Posterior cingulate gyrus (tissue), 11 donors: ENCODE results near the gene SUB1.
"Not testable (repeated sequence)": the region's sequence is repeated elsewhere in the genome, so short reads cannot be mapped to it uniquely, and the experiment has no call there.

Source experiments
- DNase-seq, 10 donors: peaks; one replicate each; pipeline versions ENCODE4 v3.0.0 to v3.0.0-alpha.2; 2020 to 2021; ENCODE audit warnings: mixed read lengths in 3 of 10
- intact Hi-C: fragments of 100-400 bp; cut with DNase I; formaldehyde crosslinking; loops from one replicate; pipeline ENCODE4 v1.15.1; 2023

Gene SUB1

GRCh38 chr5:32585446-32586275, at the start of gene SUB1:
TSS of gene SUB1 (plus strand) at chr5:32585557. CDS start at chr5:32588513, 2,956 bp downstream.
- DNase-seq: peak; percentile 91 to 99 (median 94)
- intact Hi-C loops: loop anchor here (2.0 to 10.0 kb wide), 4 partner anchors 81 to 411 kb away; partner anchors contain the start of genes GOLPH3, MTMR12 and ZFR

GRCh38 chr5:32536246-32536645, 49.1 kb upstream of the SUB1 start:
- DNase-seq: no peak
- intact Hi-C loops: no loop called here

GRCh38 chr5:32537437-32538029, 47.8 kb upstream of the SUB1 start:
- intact Hi-C loops, DNase-seq: not testable (repeated sequence)

DNA sequence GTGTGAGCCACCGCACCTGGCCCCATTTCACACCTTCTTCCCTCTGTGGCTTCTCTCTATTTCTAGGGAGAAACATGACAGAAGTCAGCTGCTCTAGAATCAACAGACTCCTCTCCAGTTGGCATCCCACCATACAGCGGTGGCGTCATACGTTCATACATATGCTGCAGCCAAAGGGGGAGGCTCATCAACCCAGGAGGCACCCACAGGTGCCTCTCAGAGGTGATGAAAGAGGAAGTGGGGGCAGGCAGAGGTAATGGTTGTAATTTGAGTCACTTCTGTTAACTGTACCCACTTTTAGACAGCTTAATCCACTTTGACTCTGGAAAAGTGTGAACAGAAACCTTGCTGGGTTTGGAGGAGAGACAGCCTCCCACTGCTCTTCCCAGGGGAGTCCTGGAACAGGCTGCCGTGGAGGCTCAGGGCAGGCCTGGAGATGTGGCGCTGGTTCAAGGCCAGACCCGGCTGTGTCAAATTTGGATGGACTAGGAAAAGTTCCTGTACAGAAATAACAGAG, 47.3 kb upstream of the SUB1 start:
- peak in 1 of 10 donors; percentile 34 for DNase-seq
- intact Hi-C loops: no loop called here

DNA sequence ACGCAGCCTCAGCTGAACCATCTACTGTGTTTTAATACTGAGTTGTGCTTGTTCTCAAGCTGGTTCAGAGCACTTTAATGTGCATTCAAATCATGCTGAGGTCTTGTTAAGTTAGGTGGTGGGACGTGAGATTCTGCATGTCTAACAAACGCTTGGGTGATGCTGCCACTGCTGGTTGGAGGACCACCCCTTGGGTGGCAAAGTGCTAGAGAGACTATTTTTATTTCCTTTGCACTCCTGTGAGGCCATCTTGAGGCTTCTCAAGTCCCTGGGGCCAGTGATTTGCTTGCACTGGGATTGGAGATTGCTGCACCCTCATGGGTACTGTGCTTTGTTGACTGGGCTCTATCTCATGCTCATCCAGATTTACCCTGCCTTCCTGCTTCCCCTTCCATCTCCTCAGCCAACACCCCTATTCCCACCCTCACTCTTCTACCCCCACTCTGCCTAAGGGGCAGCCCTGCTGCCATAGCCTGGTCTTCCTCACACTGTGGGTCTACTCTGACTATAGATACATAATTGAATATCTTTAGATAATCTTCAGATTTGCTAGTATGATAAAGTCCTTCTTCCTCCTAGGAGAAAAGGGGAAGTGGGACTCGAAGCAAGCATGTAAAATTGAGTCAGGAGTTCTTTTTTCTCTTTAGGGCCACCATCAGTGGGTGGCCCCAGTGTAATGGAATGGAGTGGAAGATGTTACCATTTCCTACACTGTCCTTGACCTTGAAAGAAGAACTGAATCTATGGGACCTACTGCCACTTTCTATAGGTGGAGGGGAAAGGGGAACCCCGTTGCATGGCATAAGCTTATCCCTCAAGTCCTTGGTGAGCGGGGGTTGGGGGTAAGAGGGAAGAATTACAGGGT, 45.1 kb upstream of the SUB1 start:
- no peak for DNase-seq
- intact Hi-C loops: no loop called here

DNA sequence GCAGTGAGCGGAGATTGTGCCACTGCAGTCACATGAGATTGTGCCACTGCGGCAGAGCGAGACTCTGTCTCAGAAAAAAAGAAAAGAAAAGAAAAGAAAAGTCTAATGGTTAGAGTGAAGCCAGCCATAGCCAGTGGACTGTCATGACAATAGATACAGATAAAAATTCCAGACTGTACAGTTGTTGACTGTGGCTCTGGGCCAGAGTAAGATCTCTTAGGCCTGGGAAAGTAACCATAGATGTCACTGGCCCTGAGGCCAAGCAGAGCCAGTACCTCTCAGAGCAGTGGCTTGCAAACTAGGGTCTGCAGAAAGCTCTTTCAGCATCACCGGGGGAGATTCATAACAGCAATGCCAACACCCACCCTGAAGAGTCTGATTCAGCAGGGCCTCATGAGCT, 44.1 kb upstream of the SUB1 start:
- no peak for DNase-seq

GRCh38 chr5:32542216-32543059, 42.9 kb upstream of the SUB1 start:
- intact Hi-C loops: no loop called here
- DNase-seq: peak in 1 of 10 donors; percentile 17

More for the DNA sequence above, 44.1 kb upstream of the SUB1 start:
- intact Hi-C loops: no loop called here

DNA sequence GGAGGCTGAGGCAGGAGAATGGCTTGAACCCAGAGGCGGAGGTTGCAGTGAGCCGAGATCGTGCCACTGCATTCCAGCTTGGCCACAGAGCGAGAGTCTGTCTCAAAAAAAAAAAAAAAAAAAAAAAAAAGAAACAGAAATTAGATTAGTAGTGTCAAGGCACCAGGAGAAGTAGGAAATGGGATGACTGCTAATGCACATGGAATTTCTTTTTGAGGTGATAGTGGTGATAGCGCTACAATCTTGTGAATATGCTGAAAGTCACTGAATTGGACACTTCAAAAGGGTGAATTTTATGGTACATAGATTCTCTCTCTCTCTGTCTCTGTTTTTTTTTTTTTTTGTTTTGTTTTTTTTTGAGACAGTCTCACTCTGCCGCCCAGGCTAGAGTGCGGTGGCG, 42.1 kb upstream of the SUB1 start:
- intact Hi-C loops: no loop called here
- DNase-seq: no peak

- peak in 3 of 10 donors; percentile 8 to 80 (median 19) for DNase-seq
- intact Hi-C loops: no loop called here
Observed at GRCh38 chr5:32545102-32545800, 40.1 kb upstream of the SUB1 start.

- DNase-seq: no peak
- intact Hi-C loops: no loop called here
Observed at GRCh38 chr5:32551194-32551593, 34.2 kb upstream of the SUB1 start.

DNA sequence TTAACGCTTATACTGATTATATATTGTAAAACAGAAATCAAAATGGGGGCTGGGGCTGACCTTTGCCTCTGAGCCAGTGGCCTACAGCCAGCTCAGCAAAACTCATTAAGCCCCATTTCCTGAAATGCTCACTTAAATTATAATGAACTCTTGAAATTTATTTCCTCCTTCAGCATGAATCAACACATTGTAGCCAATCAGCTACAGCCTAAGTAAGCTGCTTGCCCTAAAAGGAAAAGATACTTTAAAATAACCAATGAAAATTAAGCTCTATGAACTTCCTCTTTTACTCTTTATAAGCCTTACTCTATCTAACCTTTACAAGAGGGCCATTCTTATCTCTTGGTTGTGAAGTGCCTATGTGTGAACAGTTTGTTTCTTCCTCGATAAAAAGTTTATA, 33.5 kb upstream of the SUB1 start:
- intact Hi-C loops: no loop called here
- DNase-seq: no peak

DNA sequence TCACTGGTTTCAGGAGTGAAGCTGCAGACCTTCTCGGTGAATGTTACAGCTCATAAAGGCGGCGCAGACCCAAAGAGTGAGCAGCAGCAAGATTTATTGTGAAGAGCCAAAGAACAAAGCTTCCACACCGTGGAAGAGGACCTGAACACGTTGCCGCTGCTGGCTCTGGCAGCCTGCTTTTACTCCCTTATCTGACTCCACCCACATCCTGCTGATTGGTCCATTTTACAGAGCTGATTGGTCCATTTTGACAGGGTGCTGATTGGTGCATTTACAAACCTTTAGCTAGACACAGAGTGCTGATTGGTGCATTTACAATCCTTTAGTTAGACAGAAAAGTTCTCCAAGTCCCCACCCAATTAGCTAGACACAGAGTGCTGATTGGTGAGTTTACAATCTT, 32.9 kb upstream of the SUB1 start:
- intact Hi-C loops, DNase-seq: not testable (repeated sequence)

DNA sequence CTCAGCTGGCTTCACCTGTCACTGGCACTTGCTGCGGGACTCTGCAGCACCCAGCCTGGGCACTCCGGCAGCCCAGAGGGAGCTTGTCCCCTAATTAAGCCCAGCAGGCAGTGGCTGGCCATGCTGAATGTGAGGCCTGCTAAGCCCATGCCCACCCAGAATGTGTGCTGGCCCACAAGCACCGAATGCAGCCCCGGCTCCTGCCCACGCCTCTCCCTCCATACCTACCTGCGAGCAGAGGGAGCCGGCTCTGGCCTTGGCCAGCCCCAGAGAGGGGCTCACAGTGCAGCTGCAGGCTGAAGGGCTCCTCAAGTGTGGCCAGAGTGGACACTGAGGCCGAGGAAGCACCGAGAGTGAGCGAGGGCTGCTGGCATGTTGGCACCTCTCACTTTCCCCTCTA, 32.4 kb upstream of the SUB1 start:
- intact Hi-C loops: no loop called here

GRCh38 chr5:32554181-32554780, 31.1 kb upstream of the SUB1 start:
- DNase-seq, intact Hi-C loops: not testable (repeated sequence)

More for the DNA sequence above, 32.4 kb upstream of the SUB1 start:
- peak in 2 of 10 donors; percentile 57 to 76 for DNase-seq

- DNase-seq, intact Hi-C loops: not testable (repeated sequence)
Observed at GRCh38 chr5:32556543-32556942, 28.8 kb upstream of the SUB1 start.

DNA sequence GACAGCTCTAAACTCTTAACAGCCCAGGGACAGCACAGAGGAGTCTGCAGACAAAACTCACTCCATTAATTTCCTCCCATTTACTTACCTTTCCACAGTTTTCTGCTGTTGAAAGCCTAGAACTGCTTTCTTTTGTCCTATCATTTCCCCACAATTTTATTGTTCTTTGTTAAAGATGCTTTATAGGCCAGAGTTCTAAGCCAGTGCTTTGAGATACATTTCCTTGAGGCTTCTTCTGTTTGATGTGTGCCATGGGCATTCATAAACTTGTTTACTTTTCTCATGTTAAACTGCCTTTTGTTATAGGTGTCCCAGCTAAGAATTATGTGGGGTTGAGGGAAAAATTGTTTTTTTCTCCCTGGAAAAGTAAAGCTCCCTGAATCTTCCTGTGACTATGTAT, 25.9 kb upstream of the SUB1 start:
- intact Hi-C loops: no loop called here
- DNase-seq: no peak

GRCh38 chr5:32559921-32560320, 25.4 kb upstream of the SUB1 start:
- DNase-seq: no peak
- intact Hi-C loops: no loop called here

DNA sequence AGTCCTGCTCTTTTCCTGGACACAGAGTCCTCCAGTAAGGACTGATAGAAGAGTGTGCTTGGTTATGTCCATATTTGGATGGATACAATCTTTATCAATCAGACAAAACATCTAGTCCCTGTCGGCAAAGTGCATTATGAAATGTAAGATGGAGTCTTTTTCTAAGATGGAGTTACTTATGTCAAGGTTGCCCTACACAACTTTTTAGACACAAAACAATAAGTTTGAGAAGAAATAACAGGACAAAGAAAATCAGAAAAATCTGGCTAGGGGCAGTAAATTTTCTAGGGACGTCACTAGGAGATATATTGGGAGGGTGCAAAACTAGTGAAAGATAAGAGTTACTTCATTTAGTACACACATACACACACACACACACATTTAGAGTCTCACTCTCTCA, 23.3 kb upstream of the SUB1 start:
- DNase-seq: no peak
- intact Hi-C loops: no loop called here

GRCh38 chr5:32562843-32563242, 22.5 kb upstream of the SUB1 start:
- intact Hi-C loops: no loop called here
- no peak for DNase-seq
